IPS-20b (cell line): ENCODE data around the gene ASTN2.

ENCODE experiments used
- H3K27ac ChIP-seq: one replicate; pipeline ENCODE4 v1.5.1; 2013; ENCODE audit warnings: low read length
- H3K27me3 ChIP-seq: 2 replicates; pipeline ENCODE4 v1.6.1; 2013; ENCODE audit warnings: mild to moderate bottlenecking, low read length, inconsistent platforms; ENCODE audit not compliant: insufficient read depth
- H3K36me3 ChIP-seq: 2 replicates; pipeline ENCODE4 v1.6.1; 2013; ENCODE audit warnings: low read depth, mild to moderate bottlenecking, inconsistent platforms, low read length, moderate library complexity; ENCODE audit not compliant: insufficient read depth
- H3K4me1 ChIP-seq: 2 replicates; pipeline ENCODE4 v1.6.1; 2013; ENCODE audit warnings: mild to moderate bottlenecking, control low read depth, inconsistent platforms, low read length, moderate library complexity; ENCODE audit not compliant: insufficient read depth
- H3K4me3 ChIP-seq: 2 replicates; pipeline ENCODE4 v1.5.1; 2013; ENCODE audit warnings: mild to moderate bottlenecking, low read length, inconsistent platforms
- H3K9ac ChIP-seq: 2 replicates; pipeline ENCODE4 v1.6.1; 2013; ENCODE audit warnings: low read depth, mild to moderate bottlenecking, inconsistent platforms, low read length, moderate library complexity
- H3K9me3 ChIP-seq: 2 replicates; pipeline ENCODE4 v1.6.1; 2013; ENCODE audit warnings: mild to moderate bottlenecking, low read depth, low read length, inconsistent platforms; ENCODE audit not compliant: insufficient read depth

ASTN2 gene

GRCh38 chr9:117233016-117233415 lies 181.8 kb downstream of the ASTN2 start:
- no peaks in the 10 kb centered on the region for H3K27me3 ChIP-seq
- no peak overlapping the region for H3K27ac ChIP-seq
- no peak overlapping the region for H3K4me3 ChIP-seq
- H3K4me1 ChIP-seq = no peaks in the 10 kb centered on the region
- no peaks in the 10 kb centered on the region for H3K36me3 ChIP-seq
- no peaks in the 10 kb centered on the region for H3K9me3 ChIP-seq
- no peak overlapping the region for H3K9ac ChIP-seq

DNA sequence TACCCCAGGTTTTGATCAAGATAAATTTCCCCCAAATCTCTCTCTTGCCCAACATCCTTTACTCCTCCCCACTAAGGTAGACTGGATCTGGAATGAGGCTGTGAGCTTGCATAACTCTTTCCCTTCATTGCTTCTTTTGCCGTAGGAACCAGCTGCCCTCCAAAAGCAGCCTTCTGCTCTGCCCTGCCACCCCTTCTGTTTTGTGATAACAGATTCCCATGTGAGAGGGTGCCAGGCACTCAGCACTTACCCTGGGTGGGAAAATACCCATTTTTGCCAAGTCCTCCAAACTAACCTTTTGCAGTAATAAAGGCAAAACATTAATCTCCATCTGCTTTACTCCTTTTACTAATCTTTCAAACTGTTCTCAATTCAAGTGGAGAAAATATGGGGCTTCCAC lies 182.6 kb downstream of the ASTN2 start:
- Histone ChIP-seq H3K27me3 (no peaks in the 10 kb centered on the region), H3K27ac (no peak overlapping the region), H3K36me3 (no peaks in the 10 kb centered on the region), H3K4me1 (no peaks in the 10 kb centered on the region), H3K9ac (no peak overlapping the region), H3K4me3 (no peak overlapping the region), H3K9me3 (no peaks in the 10 kb centered on the region)

DNA sequence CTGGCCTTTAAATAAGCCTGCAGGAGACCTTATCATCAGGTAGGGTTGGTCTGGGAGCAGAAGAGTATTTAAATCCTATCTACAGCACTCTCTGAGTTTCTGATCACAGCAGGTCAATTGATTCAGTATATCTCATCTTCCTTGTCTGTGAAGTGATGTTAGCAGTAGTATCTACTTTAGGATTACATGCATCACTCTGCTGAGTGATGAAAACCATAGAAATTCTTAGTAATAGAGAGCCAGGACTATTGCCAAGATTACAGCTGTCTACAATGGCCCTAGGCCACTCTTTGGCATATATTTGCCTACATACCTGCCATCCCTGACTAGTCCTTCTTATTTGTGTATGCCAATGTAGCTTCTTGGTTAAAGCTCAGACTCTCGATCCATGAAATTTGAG lies 183.8 kb downstream of the ASTN2 start:
- H3K27me3 ChIP-seq = no peaks in the 10 kb centered on the region
- no peak overlapping the region for H3K4me3 ChIP-seq
- no peak overlapping the region for H3K27ac ChIP-seq
- H3K4me1 ChIP-seq = no peaks in the 10 kb centered on the region
- H3K9me3 ChIP-seq = no peaks in the 10 kb centered on the region
- H3K36me3 ChIP-seq = no peaks in the 10 kb centered on the region
- no peak overlapping the region for H3K9ac ChIP-seq

GRCh38 chr9:117224695-117225094 lies 190.2 kb downstream of the ASTN2 start:
- peaks cover 5% of the 10 kb centered on the region; the same call in 1 of the 2 replicates for H3K4me1 ChIP-seq
- H3K27ac ChIP-seq = no peak overlapping the region
- no peaks in the 10 kb centered on the region for H3K36me3 ChIP-seq
- H3K4me3 ChIP-seq = no peak overlapping the region
- H3K9me3 ChIP-seq = no peaks in the 10 kb centered on the region
- no peaks in the 10 kb centered on the region for H3K27me3 ChIP-seq
- H3K9ac ChIP-seq = no peak overlapping the region

GRCh38 chr9:117218951-117219350 lies 195.9 kb downstream of the ASTN2 start:
- H3K4me1 ChIP-seq = no peaks in the 10 kb centered on the region
- no peak overlapping the region for H3K9ac ChIP-seq
- no peaks in the 10 kb centered on the region for H3K27me3 ChIP-seq
- no peak overlapping the region for H3K4me3 ChIP-seq
- no peaks in the 10 kb centered on the region for H3K9me3 ChIP-seq
- no peak overlapping the region for H3K27ac ChIP-seq
- no peaks in the 10 kb centered on the region for H3K36me3 ChIP-seq

GRCh38 chr9:117214416-117214815 lies 200.4 kb downstream of the ASTN2 start:
- no peaks in the 10 kb centered on the region for H3K27me3 ChIP-seq
- no peak overlapping the region for H3K27ac ChIP-seq
- H3K4me3 ChIP-seq = no peak overlapping the region
- H3K9me3 ChIP-seq = no peaks in the 10 kb centered on the region
- H3K36me3 ChIP-seq = no peaks in the 10 kb centered on the region
- peaks cover 3% of the 10 kb centered on the region; the same call in 1 of the 2 replicates for H3K4me1 ChIP-seq
- H3K9ac ChIP-seq = no peak overlapping the region

DNA sequence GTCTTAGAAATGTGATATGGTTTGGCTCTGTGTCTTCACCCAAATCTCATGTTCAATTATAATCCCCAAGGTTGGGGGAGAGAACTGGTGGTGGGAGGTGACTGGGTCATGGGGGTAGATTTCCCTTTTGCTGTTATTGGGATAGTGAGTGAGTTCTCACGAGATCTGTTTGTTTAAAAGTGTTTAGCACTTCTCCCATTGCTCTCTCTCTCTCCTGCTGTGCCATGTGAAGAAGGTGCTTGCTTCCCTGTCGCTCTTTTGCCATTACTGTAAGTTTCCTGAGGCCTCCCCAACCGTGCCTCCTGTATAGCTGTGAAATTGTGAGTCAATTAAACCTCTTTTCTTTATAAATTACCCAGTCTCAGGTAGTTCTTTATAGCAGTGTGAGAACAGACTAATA lies 203.6 kb downstream of the ASTN2 start:
- Histone ChIP-seq H3K27ac (no peak overlapping the region), H3K4me3 (no peak overlapping the region), H3K4me1 (peaks cover 3% of the 10 kb centered on the region; the same call in 1 of the 2 replicates), H3K27me3 (no peaks in the 10 kb centered on the region), H3K9ac (no peak overlapping the region), H3K9me3 (no peaks in the 10 kb centered on the region), H3K36me3 (no peaks in the 10 kb centered on the region)

DNA sequence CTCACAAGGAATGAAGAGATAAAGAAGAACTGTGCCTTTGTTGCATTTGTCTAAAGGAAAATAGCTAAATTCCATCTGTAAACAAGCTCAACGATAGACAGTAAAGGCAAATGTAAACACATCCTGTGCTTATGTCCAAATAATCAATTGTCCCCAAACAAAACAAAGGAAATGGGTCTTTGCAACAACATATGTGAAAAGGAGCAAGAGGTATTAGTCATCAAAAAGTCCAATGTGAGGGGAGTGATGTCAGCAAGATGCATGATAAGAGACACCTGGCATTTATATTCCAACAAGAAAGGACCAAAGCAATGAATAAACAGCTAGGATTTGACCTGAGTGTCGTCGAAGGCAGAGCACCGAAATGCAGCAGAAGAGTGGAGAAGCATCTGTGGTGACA lies 209.1 kb downstream of the ASTN2 start:
- Histone ChIP-seq H3K9me3 (no peaks in the 10 kb centered on the region), H3K4me3 (no peak overlapping the region), H3K27ac (no peak overlapping the region), H3K9ac (no peak overlapping the region), H3K4me1 (no peaks in the 10 kb centered on the region), H3K36me3 (no peaks in the 10 kb centered on the region), H3K27me3 (no peaks in the 10 kb centered on the region)

DNA sequence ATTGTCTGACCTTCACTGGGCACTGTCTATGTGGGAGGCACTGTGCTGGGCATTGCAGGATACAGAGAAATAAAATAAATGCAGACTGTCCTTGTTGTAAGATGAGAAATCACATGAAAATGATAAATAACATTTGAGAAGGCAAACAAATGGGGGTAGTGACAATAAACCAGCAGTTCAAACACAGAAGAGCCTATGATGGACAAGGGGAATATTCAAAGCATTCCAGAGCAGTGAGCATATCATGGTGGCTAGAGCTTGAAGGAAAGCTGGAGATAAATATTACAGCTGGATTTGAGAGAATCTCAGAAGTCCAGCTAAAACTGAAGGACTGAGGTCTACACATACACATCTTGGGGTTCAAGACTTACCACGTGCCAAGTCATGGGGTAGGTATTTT lies 209.9 kb downstream of the ASTN2 start:
- H3K4me3 ChIP-seq = no peak overlapping the region
- no peak overlapping the region for H3K9ac ChIP-seq
- no peak overlapping the region for H3K27ac ChIP-seq
- H3K27me3 ChIP-seq = no peaks in the 10 kb centered on the region
- H3K9me3 ChIP-seq = no peaks in the 10 kb centered on the region
- no peaks in the 10 kb centered on the region for H3K4me1 ChIP-seq
- no peaks in the 10 kb centered on the region for H3K36me3 ChIP-seq

GRCh38 chr9:117191504-117192261 lies 223.2 kb downstream of the ASTN2 start:
- no peak overlapping the region for H3K9ac ChIP-seq
- no peaks in the 10 kb centered on the region for H3K27me3 ChIP-seq
- H3K4me1 ChIP-seq = no peaks in the 10 kb centered on the region
- H3K27ac ChIP-seq = no peak overlapping the region
- no peaks in the 10 kb centered on the region for H3K36me3 ChIP-seq
- H3K9me3 ChIP-seq = no peaks in the 10 kb centered on the region
- no peak overlapping the region for H3K4me3 ChIP-seq

DNA sequence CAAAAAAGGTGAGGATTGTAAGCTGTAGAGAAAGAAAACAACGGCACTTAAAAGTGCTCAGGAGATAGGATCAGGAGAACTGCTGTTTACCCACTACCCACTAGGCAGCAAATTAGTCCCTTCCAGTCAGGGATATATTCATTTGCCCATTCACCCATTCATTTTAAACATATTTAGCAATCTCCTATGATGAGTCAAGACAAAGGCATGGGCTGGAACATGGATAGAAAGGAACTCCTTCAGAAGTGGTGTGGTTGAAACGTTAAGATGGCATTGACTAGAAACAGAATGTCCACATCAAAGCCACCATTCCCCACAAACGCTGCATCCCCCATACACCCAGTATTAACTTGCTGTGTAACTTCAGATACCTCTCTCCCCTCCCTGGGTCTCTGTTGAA lies 225.7 kb downstream of the ASTN2 start:
- H3K9ac ChIP-seq = no peak overlapping the region
- no peak overlapping the region for H3K4me3 ChIP-seq
- H3K4me1 ChIP-seq = no peaks in the 10 kb centered on the region
- no peaks in the 10 kb centered on the region for H3K27me3 ChIP-seq
- no peaks in the 10 kb centered on the region for H3K9me3 ChIP-seq
- H3K27ac ChIP-seq = no peak overlapping the region
- no peaks in the 10 kb centered on the region for H3K36me3 ChIP-seq

DNA sequence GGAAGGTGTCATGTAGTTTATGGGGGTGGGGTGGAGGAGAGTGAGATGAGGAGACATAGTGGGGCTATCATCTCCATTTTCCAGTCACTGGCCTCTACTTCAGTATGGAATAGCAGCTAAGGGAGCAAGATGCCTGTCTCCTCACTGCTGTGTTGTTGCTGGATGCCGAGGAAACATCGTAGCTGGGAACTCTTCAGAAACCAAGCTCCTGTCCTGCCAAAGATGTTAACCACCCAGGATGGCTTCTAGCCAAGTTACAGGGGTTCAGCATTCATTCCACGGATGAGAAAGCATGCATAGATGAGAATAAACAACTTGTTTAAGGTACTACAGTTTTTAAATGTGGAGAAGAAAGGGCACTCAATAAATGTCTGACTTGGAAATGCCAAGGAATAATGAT lies 226.5 kb downstream of the ASTN2 start:
- Histone ChIP-seq H3K27me3 (no peaks in the 10 kb centered on the region), H3K36me3 (no peaks in the 10 kb centered on the region), H3K27ac (no peak overlapping the region), H3K9ac (no peak overlapping the region), H3K4me1 (no peaks in the 10 kb centered on the region), H3K9me3 (no peaks in the 10 kb centered on the region), H3K4me3 (no peak overlapping the region)
